ACC112 (cell line): ENCODE results near the gene RXFP3.
"Not testable (repeated sequence)": the region's sequence is repeated elsewhere in the genome, so short reads cannot be mapped to it uniquely, and the experiment has no call there.

ENCODE experiments used
- H2AFZ ChIP-seq: fragments of 200-600 bp; sonication (generic); one replicate; pipeline ENCODE4 v1.6.0; 2017; ENCODE audit warnings: antibody characterized with exemption, low read length; ENCODE audit not compliant: unreplicated experiment
- H3K27ac ChIP-seq: fragments of 200-600 bp; sonication (generic); 2 replicates; pipeline ENCODE4 v1.5.1; 2014; ENCODE audit warnings: low read depth, mild to moderate bottlenecking, antibody characterized with exemption, low read length, moderate library complexity
- H3K27me3 ChIP-seq: fragments of 200-600 bp; sonication (generic); 2 replicates; pipeline ENCODE4 v1.6.1; 2014; ENCODE audit warnings: mild to moderate bottlenecking, antibody characterized with exemption, low read length, moderate library complexity, mixed read lengths; ENCODE audit not compliant: insufficient read depth
- H3K36me3 ChIP-seq: fragments of 200-600 bp; sonication (generic); 2 replicates; pipeline ENCODE4 v1.6.1; 2016; ENCODE audit warnings: mild to moderate bottlenecking, antibody characterized with exemption, low read length, moderate library complexity, mixed read lengths; ENCODE audit not compliant: insufficient read depth
- H3K4me1 ChIP-seq: fragments of 200-600 bp; sonication (generic); one replicate; pipeline ENCODE4 v1.6.1; 2016; ENCODE audit warnings: low read length, mixed read lengths; ENCODE audit not compliant: insufficient read depth, unreplicated experiment, control insufficient read depth
- H3K4me3 ChIP-seq: fragments of 200-600 bp; sonication (generic); 2 replicates; pipeline ENCODE4 v1.5.1; 2014; ENCODE audit warnings: mild to moderate bottlenecking, low read depth, low read length
- H3K79me2 ChIP-seq: fragments of 200-600 bp; sonication (generic); one replicate; pipeline ENCODE4 v1.6.0; 2016; ENCODE audit warnings: low read length; ENCODE audit not compliant: control insufficient read depth, unreplicated experiment, insufficient read depth

The RXFP3 gene

GRCh38 chr5:33934176-33934575 lies 2.0 kb upstream of the RXFP3 start:
- H3K27ac ChIP-seq: peak overlapping the region; percentile 53
- H2AFZ ChIP-seq: no peak overlapping the region
- no peaks in the 10 kb centered on the region for H3K79me2 ChIP-seq
- no peak overlapping the region for H3K4me3 ChIP-seq
- H3K27me3 ChIP-seq: peaks cover 32% of the 10 kb centered on the region
- H3K36me3 ChIP-seq: no peaks in the 10 kb centered on the region
- H3K4me1 ChIP-seq: peaks cover 14% of the 10 kb centered on the region

- H3K27ac ChIP-seq: no peak overlapping the region
- H3K4me3 ChIP-seq: peak overlapping the region; percentile 77
- peaks cover 14% of the 10 kb centered on the region for H3K4me1 ChIP-seq
- H3K79me2 ChIP-seq: no peaks in the 10 kb centered on the region
- no peaks in the 10 kb centered on the region for H3K36me3 ChIP-seq
- H2AFZ ChIP-seq: peak overlapping the region; percentile 39
- H3K27me3 ChIP-seq: peaks cover 50% of the 10 kb centered on the region
These were observed 194 bp upstream of the RXFP3 start for GRCh38 chr5:33936004-33936380.

GRCh38 chr5:33937017-33937706 lies 976 bp downstream of the RXFP3 start:
- peaks cover 14% of the 10 kb centered on the region for H3K4me1 ChIP-seq
- H2AFZ ChIP-seq: no peak overlapping the region
- no peak overlapping the region for H3K27ac ChIP-seq
- H3K4me3 ChIP-seq: peak overlapping the region; percentile 77
- no peaks in the 10 kb centered on the region for H3K36me3 ChIP-seq
- peaks cover 61% of the 10 kb centered on the region for H3K27me3 ChIP-seq
- no peaks in the 10 kb centered on the region for H3K79me2 ChIP-seq

DNA sequence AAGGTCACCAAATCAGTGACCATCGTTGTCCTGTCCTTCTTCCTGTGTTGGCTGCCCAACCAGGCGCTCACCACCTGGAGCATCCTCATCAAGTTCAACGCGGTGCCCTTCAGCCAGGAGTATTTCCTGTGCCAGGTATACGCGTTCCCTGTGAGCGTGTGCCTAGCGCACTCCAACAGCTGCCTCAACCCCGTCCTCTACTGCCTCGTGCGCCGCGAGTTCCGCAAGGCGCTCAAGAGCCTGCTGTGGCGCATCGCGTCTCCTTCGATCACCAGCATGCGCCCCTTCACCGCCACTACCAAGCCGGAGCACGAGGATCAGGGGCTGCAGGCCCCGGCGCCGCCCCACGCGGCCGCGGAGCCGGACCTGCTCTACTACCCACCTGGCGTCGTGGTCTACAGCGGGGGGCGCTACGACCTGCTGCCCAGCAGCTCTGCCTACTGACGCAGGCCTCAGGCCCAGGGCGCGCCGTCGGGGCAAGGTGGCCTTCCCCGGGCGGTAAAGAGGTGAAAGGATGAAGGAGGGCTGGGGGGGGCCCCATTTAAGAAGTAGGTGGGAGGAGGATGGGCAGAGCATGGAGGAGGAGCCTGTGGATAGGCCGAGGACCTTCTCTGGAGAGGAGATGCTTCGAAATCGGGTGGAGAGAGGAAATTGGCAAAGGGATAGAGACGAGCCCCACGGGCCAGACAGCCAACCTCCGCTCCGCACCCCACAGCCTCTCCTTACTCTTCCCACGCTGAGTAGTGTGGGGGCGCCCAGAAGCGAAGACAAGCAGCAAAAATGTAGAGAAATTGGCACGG lies 1.7 kb downstream of the RXFP3 start:
- peak overlapping the region; percentile 12 for H3K4me3 ChIP-seq
- no peaks in the 10 kb centered on the region for H3K79me2 ChIP-seq
- H3K4me1 ChIP-seq: peaks cover 14% of the 10 kb centered on the region
- H3K36me3 ChIP-seq: no peaks in the 10 kb centered on the region
- no peak overlapping the region for H3K27ac ChIP-seq
- no peak overlapping the region for H2AFZ ChIP-seq
- H3K27me3 ChIP-seq: peaks cover 69% of the 10 kb centered on the region

GRCh38 chr5:33938507-33938796 lies 2.3 kb downstream of the RXFP3 start:
- Histone ChIP-seq H3K27ac (no peak overlapping the region), H3K4me1 (peaks cover 14% of the 10 kb centered on the region), H3K79me2 (no peaks in the 10 kb centered on the region), H3K36me3 (no peaks in the 10 kb centered on the region), H3K27me3 (peaks cover 74% of the 10 kb centered on the region), H3K4me3 (peak overlapping the region; percentile 12; the same call in 1 of the 2 replicates), H2AFZ (no peak overlapping the region)

- H2AFZ ChIP-seq: no peak overlapping the region
- no peaks in the 10 kb centered on the region for H3K79me2 ChIP-seq
- no peaks in the 10 kb centered on the region for H3K36me3 ChIP-seq
- no peak overlapping the region for H3K27ac ChIP-seq
- peaks cover 78% of the 10 kb centered on the region for H3K27me3 ChIP-seq
- peak overlapping the region; percentile 12; the same call in 1 of the 2 replicates for H3K4me3 ChIP-seq
- peaks cover 11% of the 10 kb centered on the region for H3K4me1 ChIP-seq
These were observed 2.7 kb downstream of the RXFP3 start for GRCh38 chr5:33938881-33939280.

- Histone ChIP-seq H3K4me3 (no peak overlapping the region), H3K27ac (no peak overlapping the region), H3K36me3 (no peaks in the 10 kb centered on the region), H3K79me2 (no peaks in the 10 kb centered on the region), H3K27me3 (peaks cover 84% of the 10 kb centered on the region), H2AFZ (no peak overlapping the region), H3K4me1 (peaks cover 5% of the 10 kb centered on the region)
These were observed 3.5 kb downstream of the RXFP3 start for GRCh38 chr5:33939556-33940262.

DNA sequence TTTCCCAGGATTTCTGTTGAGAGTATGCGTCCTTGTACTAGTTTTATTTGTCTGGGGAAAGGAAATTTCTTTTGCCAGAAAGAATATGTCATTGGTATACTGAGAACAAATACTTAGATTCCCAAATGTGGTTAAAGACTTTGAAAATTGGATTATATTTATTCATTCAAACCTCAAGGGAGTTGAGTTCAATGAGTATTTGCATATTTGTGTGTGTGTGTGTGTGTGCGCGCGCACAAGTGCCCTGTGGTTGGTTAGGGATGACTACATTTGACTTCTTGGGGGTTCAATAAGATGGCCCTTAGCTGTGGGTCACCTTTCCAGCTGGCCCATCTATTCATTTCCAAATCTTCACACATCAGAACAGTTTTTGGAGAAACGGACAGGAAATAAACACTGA lies 4.9 kb downstream of the RXFP3 start:
- no peak overlapping the region for H3K27ac ChIP-seq
- no peaks in the 10 kb centered on the region for H3K79me2 ChIP-seq
- no peak overlapping the region for H2AFZ ChIP-seq
- peaks cover 91% of the 10 kb centered on the region for H3K27me3 ChIP-seq
- H3K4me1 ChIP-seq: peaks cover 5% of the 10 kb centered on the region
- no peaks in the 10 kb centered on the region for H3K36me3 ChIP-seq
- no peak overlapping the region for H3K4me3 ChIP-seq

DNA sequence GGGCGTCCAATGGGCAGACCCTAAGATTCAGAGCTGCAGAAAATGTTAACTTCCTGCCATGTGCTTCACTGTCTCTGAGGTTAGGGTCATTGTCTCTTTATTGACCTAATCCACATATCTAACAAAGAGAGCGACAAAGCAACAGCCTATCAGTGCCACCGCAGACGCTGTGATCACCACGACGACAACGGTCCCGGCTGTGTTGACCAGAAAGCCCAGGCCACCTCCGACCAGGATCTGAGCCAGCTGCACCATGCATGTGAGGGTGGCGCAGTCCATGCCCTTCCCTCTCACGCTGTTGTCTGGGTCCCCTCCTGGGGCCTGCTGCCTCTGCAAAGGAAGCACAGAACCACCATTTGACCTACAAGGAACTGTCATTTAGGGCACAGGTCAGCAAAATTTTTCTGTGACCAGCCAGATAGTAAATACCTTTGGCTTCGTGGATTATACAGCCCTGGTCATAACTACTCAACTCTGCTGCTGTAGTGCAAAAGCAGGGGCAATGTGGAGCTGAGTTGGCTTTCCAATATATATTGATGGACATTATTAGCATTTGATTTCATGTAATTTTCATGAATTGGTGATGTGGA lies 8.5 kb downstream of the RXFP3 start:
- H3K27me3 ChIP-seq: peaks cover 87% of the 10 kb centered on the region
- no peak overlapping the region for H2AFZ ChIP-seq
- no peak overlapping the region for H3K27ac ChIP-seq
- H3K79me2 ChIP-seq: no peaks in the 10 kb centered on the region
- no peak overlapping the region for H3K4me3 ChIP-seq
- H3K36me3 ChIP-seq: no peaks in the 10 kb centered on the region
- no peaks in the 10 kb centered on the region for H3K4me1 ChIP-seq

GRCh38 chr5:33952175-33952574 lies 16.0 kb downstream of the RXFP3 start:
- H3K27me3 ChIP-seq: peaks cover 36% of the 10 kb centered on the region
- not testable (repeated sequence) for H2AFZ ChIP-seq, H3K27ac ChIP-seq, H3K79me2 ChIP-seq, H3K4me3 ChIP-seq, H3K36me3 ChIP-seq, H3K4me1 ChIP-seq
